Activated gamma-delta T cell (primary cell): ENCODE data around the gene APOD.

Source experiments
- DNase-seq: peaks from one replicate; lab custom pipeline; 2025; lab: John Stamatoyannopoulos, UW

The APOD gene

DNA sequence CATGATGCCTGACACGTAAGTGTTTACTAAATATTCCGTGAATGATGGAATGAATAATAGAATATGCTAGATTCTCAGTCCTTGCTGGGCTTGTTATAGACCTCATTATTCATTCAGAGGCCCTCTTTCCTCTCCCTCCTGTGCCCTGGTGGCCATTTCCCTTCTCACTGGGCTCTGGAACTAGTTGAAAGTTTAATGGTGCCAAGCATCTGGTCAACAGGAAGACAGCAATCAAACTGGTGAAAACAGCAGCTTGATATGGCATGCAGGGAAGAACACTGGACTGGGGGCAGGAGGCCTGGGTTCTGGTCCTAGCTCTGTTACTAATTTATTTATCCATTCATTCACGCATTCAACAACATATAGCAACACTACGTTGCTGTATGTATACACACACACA, 3.7 kb upstream of the APOD start:
- DNase-seq = no peak

DNA sequence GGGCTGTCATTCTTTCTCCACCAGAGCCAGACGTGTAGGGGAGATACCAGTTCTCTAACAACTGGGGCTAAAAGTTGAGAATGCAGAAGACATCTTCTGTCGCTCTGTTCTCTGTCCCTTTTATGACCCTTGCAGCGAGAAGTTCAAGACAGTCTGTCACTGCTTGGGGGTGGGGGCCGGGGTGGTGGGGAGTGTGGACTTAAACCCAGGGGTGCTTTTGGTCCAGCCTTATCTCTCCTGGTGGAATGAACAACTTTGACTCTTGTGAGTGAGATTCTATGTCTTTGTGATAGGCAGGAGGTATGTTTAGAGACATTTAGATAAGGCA, 767 bp upstream of the APOD start:
- no peak for DNase-seq

DNA sequence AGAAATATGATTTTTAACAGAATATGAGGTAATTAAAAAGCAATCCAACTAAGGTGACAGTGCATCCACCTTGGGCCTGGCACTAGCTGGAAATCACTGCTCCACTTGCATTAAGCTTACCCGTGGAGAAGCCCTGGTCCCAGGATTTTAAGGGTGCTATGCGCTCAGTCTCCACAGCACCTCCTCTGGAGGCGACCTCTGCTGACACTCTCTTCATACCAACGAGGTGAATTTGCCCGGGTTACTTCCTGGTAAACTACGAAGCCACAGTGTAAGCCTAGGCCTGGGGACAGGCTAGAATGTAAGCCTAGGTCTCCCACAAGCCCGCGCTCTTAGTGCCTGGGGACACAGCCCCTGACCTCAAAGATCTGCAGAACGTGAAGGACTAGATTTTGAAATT, 793 bp downstream of the APOD start:
- no peak for DNase-seq

DNA sequence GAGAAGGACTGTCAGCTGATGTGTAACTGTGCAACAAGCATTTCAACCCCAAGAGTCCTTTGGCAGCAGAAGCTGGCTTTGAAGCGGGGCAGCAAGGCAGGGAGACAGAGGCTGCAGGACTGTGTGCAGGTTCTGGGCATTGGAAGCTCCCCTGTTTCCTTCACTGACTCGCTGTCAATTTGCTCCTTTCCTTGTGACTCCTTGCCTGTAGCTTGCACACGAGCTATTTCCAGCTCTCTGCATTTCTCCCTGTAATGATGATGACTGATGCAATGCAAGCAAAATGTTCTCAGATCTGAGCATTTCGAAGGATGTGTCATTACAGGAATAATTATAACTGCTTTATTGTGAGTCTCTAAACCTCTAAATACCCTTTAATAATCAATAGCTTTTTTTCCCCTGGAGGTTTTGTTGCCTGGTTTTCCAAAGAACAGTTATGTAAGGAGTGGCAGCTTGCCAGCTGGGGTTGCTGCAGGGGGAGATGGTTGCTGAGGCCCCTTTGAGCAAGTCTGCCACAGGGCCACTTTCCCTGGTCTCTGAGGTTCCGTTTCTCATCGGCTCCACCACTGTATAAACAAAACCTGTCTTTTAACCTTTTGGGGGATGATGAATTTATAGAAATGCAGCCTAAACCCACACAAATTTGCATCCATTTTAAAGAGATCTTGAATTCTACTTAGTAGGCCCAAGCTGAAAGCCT, 2.8 kb downstream of the APOD start:
- no peak for DNase-seq

DNA sequence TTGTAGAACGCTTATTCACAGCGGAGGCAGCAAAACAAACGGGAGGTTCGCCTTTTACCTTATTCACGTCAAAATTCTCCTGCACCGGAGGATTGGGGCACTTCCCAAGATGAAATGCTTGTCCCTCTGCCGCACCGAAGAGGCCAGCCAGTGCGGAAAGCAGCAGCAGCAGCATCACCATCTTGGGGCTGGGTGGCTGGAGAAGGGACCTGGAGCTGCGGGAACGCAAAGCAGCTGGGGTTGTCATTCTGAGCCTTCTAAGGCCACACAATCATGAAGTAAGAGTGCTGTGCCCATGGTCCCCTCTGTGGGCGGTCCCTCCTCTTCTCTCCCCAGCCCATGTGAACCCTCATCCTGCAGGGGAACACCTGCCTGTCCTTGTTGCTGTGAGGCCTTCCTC, 4.5 kb downstream of the APOD start:
- no peak for DNase-seq

DNA sequence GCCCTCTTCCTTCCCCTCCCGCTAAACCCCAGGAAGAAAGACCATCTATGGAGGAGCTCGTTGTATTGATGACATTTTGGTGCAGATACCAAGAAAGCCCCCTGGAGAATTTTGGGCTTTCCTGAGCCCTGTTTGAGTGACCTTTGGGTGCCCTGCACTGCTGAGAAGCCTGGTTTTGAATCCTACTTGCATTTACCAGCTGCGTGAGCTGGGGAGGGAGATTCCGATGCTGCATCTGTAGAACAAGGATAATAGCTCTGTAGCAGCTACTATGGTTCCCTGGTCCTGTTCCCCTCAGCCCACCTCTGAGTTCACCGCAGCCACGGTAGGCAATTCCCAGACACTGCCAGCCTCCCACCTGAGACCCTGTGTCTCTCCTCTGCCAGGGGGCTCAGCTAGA, 5.2 kb downstream of the APOD start:
- no peak for DNase-seq

DNA sequence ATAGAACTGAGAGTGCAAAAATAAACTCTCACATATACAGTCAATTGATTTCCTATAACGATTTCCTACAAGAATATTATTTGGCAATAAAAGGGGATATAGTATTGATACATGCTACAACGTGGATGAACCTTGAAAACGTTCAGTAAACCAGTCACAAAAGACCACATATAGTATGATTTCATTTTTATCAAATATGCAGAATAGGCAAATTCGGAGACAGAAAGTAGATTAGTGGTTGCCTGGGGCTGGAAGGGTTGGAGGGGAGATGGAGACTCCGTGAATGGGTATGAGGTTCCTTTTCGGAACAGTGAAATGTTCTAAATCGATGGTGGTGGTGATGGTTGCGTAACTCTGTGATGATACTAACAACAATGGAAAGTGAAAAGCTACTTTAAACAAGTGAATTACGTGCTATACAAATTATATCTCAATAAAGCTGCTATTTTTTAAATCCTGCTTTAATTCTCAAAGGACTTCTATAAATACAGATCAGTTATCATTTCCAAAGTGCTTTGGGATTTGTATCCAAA, 6.0 kb downstream of the APOD start:
- DNase-seq = no peak

DNA sequence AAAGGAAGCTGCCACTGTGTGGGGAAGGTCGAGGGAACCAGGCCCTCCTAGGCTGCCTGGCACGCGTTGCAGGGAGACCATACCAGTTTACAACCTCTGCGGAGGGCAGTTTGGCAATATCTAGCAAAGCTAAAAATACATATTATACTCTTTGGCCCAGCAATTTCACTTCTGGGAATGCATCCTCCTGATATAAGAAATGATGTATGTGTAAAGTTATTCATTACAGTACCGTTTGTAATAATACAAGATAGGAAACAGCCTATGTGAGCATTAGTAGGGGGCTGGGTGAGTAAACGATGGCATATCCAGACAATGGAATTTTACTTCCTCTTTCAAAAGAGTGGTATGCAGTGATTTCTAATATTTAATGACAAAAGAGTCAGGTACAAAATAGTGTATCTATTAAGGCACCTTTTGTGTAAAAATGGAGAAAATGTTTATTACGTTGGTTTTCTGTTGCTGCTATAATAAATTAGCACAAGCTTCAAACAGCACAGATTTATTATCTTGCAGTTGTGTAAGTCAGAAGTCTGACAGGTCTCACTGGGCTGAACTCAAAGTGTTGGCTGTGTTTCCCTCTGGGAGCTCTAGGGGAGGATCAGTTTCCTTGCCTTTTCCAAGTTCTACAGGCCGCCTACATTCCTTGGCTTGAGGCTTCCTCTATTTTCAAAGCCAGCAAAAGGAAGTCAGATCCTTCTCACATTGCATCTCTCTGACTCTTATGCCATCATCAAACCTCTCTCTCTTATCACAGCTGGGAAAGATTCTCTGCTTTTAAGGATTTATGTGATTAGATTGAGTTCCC, 9.0 kb downstream of the APOD start:
- no peak for DNase-seq

DNA sequence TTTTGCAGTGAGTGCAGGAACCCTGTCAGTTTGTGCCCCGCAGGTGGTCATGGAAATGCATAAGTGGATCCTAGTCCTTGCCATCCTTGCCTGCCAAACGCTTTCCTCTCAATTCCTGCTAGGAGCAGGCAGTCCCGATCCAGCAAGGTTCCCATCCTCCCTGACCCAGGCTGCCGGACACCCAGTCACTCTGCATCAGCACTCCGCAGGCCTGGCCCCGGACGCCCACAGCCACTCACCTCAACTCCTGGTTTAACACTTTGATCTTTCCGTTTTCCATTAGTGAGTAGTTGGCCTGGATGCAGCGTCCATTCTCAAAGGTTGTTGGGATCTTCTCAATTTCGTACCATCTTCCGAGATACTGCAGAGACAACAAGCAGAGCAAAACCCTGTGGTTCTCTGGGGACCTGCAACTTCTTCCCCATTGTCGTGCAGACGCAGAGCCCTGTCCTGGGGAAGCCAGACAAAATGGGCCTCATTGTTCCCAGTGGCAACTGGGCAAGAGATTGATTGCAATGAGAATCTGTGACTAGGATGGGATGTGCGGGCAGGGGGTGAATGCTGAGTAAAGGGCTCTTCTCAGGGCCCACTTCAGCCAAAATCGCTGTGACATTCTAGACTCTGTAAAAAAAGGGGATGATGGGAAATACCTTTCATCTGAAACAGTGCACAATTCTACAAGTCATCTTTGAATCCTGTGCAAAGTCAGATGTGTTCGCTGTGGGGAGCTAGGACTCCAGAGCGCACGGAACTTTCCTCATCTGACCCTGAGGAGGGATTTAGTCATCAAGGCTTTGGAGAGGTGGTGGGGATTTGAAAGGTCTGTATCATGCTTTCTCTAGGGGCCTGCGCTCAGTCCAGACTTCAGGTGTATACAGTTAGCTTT, 9.9 kb downstream of the APOD start:
- DNase-seq = no peak

DNA sequence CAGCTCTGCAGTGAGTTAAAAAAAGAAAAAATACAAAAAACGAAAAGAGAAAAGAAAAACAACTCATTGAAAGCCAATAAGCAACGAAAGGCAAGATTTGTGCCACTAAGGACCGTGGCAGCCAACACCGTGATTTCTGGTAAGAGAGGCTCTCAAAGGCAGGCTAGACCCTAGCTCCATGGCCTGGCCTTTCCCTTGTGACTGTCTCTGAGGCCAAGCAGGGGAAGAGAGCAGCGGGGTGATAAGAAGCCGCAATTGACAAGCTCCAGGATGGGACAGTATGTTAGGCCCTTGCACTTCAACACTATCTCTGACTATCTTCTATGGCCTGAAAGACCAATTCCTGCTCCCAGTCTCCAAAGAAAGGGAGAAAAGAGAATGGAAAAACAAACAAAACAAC, 12.4 kb downstream of the APOD start:
- DNase-seq = no peak

DNA sequence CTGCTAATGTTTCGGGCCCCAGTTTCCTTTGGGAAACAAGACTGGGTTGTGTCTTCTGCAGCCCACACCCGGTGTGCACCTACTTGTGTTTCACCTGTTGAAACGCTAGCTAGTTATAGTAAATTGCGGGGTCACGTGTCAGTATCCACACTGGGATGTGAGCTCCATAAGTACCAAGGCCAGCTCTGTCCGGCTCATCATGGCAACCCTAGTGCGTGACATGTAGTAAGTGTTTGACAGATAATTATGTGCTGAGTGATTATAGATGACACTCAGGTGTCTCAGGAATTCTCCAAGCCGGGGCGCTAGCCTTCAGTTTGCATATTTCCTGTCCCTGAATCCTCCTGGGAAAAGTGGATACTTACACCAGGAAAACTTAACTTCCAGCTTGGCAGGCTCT, 12.8 kb downstream of the APOD start:
- DNase-seq = no peak

DNA sequence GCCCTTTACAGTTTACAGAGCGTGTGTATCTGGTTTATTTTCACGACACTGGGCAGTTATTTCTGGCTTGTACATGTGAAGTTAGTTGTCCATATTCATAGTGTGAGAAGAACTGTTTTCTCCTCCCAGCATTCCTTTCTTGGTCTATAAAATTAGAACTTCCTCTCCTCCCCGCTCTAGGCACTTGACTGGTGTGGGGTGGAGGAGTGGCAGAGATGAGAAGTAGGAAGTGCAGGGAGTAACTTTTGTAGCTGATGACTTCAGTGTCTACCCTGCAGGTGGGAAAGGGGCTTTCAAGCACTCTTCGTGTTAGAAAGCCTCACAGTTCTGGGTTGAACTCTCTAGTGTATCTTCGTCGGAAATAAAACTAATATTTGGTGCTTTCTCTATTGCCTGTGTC, 13.4 kb downstream of the APOD start:
- no peak for DNase-seq

DNA sequence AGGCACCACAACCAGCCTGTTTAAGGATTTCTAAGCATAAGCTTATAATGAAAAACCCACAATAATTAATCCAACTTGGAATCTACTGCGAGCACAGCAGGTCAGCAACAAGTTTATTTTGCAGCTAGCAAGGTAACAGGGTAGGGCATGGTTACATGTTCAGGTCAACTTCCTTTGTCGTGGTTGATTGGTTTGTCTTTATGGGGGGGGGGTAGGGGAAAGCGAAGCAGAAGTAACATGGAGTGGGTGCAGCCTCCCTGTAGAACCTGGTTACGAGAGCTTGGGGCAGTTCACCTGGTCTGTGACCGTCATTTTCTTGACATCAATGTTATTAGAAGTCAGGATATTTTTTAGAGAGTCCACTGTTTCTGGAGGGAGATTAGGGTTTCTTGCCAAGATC, 15.1 kb downstream of the APOD start:
- no peak for DNase-seq

DNA sequence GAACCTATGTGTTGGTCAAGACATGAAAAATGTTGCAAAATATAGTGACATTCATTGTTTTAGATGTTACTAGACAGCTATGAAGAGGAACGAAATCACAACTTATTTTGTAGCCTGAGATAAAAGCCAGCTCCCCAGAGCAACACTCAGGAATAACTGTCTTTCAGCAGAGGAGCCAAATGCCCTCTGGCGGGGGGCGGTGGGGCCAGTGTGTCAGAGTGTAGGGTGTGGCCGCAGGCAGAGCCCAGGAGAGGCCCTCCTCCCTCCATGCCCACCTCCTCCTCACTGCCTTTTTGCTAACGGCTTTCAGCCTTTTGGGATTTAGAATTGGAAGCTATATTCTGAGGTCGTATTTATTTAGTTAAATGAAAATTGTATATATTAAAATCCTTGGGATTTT, 16.9 kb downstream of the APOD start:
- DNase-seq = no peak

DNA sequence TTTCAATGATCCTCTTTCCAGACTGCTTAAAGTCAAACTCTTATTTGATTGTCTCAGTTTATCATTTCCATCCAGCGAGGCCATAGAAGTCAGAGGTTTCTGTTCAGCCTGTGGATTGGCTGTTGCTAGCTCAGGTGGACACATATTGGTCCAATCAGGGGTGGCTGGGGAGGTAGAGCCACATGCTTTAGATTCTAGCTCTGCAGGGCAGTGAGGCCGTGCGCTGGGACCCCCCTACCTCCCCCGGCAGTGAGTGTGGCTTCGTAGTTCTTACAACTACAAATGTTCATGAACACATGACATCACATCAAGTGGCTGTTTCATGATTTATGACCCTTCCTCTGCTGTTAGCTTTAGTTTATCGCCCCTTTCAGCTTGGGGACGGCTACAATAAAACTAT, 18.0 kb downstream of the APOD start:
- no peak for DNase-seq

DNA sequence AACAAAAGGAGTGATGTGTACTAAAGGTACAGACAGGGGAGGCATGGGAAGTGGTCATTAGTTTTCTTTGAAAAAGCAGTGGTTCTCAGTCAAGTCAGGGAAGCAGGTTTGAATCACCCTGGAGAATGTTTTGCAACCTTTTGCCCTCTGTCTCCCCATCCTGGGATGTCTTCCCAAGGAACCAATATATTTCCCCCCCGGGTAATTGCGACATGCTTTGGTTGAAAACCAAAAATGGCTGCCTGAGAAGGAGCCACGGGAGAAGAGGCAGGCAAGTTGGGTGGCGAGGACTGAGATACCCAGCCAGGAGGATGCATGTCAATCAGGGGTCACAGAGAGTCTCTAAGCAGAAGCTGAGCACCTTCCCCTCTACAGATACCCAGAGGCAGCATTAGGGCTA, 20.4 kb downstream of the APOD start:
- DNase-seq = no peak

DNA sequence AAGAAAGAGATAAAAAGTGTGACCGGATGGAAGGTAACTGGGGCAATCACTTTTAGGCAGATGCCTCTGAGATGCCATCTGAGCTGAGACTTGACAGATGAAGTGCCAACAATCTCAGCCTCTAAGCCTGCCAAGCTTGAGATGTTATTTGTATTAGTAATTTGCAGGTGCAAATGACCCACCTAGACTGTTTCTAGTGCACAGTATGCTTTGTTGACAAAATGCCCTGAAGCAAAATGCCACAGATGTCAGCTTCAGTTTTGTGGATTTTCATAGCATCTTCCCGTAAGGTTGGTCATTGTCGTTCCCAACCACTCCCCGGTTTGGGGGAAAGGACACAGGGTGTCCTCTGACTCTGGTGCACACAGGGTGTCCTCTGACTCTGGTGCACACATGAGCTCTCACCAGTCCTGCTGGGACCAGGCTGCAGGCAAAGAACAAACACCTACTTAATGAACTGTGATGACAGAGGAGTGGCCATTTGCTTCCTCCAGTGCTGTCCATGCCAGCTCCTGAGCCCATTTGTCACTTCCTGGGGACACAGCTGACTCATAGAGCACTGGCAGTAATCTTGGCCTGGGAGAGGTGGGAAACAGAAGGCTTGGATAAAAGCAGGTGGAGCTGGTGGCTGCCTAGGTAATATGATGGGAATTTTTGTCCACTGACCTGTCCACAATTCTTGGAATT, 23.9 kb downstream of the APOD start:
- DNase-seq = no peak

DNA sequence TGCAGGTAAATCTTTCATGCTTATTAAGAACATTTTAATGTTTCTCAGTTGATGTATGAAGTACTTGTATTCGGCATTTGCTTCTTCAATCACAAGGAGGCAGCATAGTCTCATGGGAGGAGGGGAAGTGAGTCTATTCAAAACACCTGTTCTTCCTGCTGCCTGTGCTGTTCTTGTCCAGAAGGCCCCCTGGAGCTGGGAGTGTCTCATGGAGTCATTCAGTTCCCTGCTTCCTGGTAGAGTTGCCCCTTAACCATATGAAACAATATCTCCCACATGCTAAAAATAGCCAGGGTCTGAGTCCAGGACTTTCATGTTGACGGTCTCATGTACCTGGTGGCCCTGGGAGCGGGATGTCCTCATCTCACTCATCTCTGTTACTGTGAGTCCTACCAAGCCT, 25.1 kb downstream of the APOD start:
- no peak for DNase-seq

DNA sequence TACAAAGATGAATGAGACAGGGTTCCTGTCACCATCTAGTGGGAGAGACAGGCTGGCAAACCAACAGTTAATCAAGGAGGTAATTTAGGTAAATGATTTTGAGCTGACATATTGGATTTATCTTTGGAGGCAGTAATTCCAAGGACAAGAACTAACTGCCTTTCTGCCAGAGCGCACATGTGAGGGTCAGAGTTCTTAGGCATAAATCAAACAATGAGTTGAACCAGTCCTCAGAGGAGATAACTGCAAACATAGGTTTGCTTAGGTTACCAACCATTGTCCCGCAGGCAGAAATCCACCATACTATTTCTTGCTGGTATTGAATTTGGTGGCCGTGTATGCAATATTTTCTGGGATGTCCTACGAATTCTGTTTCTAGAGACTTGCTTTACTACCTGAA, 26.4 kb downstream of the APOD start:
- no peak for DNase-seq

DNA sequence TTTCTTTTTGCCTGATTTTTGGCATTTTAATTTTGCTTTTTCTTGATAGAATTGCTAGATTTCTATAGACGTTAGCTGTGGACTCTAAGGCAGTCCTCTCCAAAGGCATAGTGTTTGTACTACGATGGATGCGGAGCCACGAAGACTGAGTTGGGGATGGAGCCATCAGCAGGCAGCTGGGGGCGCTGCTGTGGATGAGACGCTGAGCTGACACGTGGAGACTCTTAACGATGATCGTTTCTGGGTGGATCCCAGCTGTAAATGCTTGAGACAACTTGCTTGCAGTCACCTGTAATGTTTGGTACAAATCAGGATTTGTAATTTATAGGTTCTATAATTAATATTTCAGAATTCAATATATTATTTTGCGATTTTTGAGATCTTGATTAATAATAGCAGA, 27.4 kb downstream of the APOD start:
- DNase-seq = no peak

DNA sequence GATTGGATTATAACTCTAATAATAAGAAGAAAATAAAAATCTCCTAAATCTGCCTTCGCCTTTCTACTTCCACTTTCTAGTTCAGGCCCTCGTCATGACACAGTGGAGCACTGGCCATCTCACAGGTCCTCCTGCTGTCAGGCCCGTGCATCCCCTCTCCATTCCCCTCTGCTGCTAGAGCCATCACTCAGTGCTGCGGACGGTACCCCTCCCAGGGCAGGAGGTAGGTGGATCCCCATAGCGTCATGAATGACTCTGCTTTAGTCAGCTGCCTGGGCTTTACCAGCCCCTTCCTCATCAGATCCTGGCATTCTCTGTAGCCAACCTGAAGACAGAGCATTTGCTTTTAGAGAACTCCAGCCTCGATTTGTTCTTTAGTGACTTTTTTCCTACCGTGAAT, 28.6 kb downstream of the APOD start:
- no peak for DNase-seq

DNA sequence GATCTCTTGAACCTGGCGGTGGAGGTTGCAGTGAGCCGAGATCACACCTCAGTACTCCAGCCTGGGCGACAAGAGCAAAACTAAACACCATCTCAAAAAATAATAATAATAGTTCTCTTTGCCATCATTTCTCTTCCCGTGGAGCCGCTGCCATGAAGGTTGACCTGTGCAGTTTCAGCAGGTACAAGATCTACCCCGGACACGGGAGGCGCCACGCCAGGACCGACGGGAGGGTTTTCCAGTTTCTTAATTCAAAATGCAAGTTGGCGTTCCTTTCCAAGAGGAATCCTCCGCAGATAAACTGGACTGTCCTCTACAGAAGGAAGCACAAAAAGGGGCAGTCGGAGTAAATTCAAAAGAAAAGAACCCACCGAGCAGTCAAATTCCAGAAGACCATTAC, 29.3 kb downstream of the APOD start:
- no peak for DNase-seq
